H9 (cell line): ENCODE data around the gene UNC50. TPM values are rescaled to one million over a fixed set of nuclear protein-coding genes. Genes with fewer than 3 reads are reported as not detected.

Experiments used
- DNase-seq: peaks from one replicate; pipeline ENCODE4 v3.0.0-alpha.2; 2017
- H2AFZ ChIP-seq: one replicate; pipeline ENCODE4 v1.6.1; 2013; ENCODE audit warnings: mild to moderate bottlenecking, low read length, control low read depth, moderate library complexity
- H2AK5ac ChIP-seq: 2 replicates; pipeline ENCODE4 v1.6.1; 2013; ENCODE audit warnings: low read length, control low read depth, mixed read lengths; ENCODE audit not compliant: insufficient read length
- H2BK120ac ChIP-seq: one replicate; pipeline ENCODE4 v1.6.1; 2013; ENCODE audit warnings: low read depth, mild to moderate bottlenecking, low read length, control low read depth, inconsistent platforms; ENCODE audit not compliant: poor library complexity, severe bottlenecking
- H2BK12ac ChIP-seq: 2 replicates; pipeline ENCODE4 v1.6.1; 2013; ENCODE audit warnings: low read length, control low read depth, mixed read lengths, low read depth; ENCODE audit not compliant: insufficient read length
- H2BK15ac ChIP-seq: 2 replicates; pipeline ENCODE4 v1.6.1; 2013; ENCODE audit warnings: low read depth, low read length, control low read depth
- H2BK20ac ChIP-seq: one replicate; pipeline ENCODE4 v1.6.1; 2013; ENCODE audit warnings: low read depth, mild to moderate bottlenecking, low read length, control low read depth, inconsistent platforms; ENCODE audit not compliant: poor library complexity, severe bottlenecking
- H2BK5ac ChIP-seq: 2 replicates; pipeline ENCODE4 v1.6.1; 2013; ENCODE audit warnings: low read length, control low read depth, mixed read lengths; ENCODE audit not compliant: insufficient read length
- H3K14ac ChIP-seq: 2 replicates; pipeline ENCODE4 v1.6.1; 2013; ENCODE audit warnings: low read length, control low read depth; ENCODE audit not compliant: insufficient read depth
- H3K18ac ChIP-seq: 2 replicates; pipeline ENCODE4 v1.6.1; 2013; ENCODE audit warnings: low read depth, mild to moderate bottlenecking, mixed read lengths, low read length, control low read depth; ENCODE audit not compliant: insufficient read length
- H3K23ac ChIP-seq: 2 replicates; pipeline ENCODE4 v1.6.1; 2013; ENCODE audit warnings: low read length, control low read depth, mixed read lengths, low read depth; ENCODE audit not compliant: insufficient read length
- H3K23me2 ChIP-seq: 2 replicates; pipeline ENCODE4 v1.6.1; 2013; ENCODE audit warnings: low read depth, mild to moderate bottlenecking, mixed read lengths, low read length, control low read depth; ENCODE audit not compliant: insufficient read length, poor library complexity, severe bottlenecking
- H3K27ac ChIP-seq: 2 replicates; pipeline ENCODE4 v1.5.1; 2013; ENCODE audit warnings: low read length, control low read depth, mixed read lengths, low read depth; ENCODE audit not compliant: insufficient read length
- H3K27me3 ChIP-seq: 2 replicates; pipeline ENCODE4 v1.6.1; 2013; ENCODE audit warnings: low read length, control low read depth, inconsistent platforms; ENCODE audit not compliant: insufficient read depth
- H3K4ac ChIP-seq: 2 replicates; pipeline ENCODE4 v1.6.1; 2013; ENCODE audit warnings: low read depth, mild to moderate bottlenecking, control low read depth, inconsistent platforms, low read length, moderate library complexity
- H3K4me1 ChIP-seq: 2 replicates; pipeline ENCODE4 v1.6.1; 2013; ENCODE audit warnings: low read length, control low read depth, inconsistent platforms; ENCODE audit not compliant: insufficient read depth
- H3K4me2 ChIP-seq: 2 replicates; pipeline ENCODE4 v1.6.1; 2013; ENCODE audit warnings: low read length, control low read depth, mixed read lengths; ENCODE audit not compliant: insufficient read length, insufficient read depth
- H3K56ac ChIP-seq: 2 replicates; pipeline ENCODE4 v1.6.1; 2013; ENCODE audit warnings: low read depth, mild to moderate bottlenecking, mixed read lengths, low read length, control low read depth; ENCODE audit not compliant: insufficient read length
- H3K79me1 ChIP-seq: 2 replicates; pipeline ENCODE4 v1.6.1; 2013; ENCODE audit warnings: low read depth, mild to moderate bottlenecking, moderate library complexity, low read length, control low read depth, inconsistent platforms; ENCODE audit not compliant: insufficient read depth, poor library complexity, severe bottlenecking
- H3K79me2 ChIP-seq: 2 replicates; pipeline ENCODE4 v1.6.1; 2013; ENCODE audit warnings: low read length, control low read depth, inconsistent platforms; ENCODE audit not compliant: insufficient read depth
- H3K9ac ChIP-seq: 2 replicates; pipeline ENCODE4 v1.6.1; 2013; ENCODE audit warnings: low read length, control low read depth, mixed read lengths; ENCODE audit not compliant: insufficient read length; ENCODE audit errors: extremely low read depth
- H3K9me3 ChIP-seq: one replicate; pipeline ENCODE4 v1.6.1; 2013; ENCODE audit warnings: low read depth, low read length, inconsistent platforms; ENCODE audit not compliant: control insufficient read depth
- H3T11ph ChIP-seq: one replicate; pipeline ENCODE4 v1.6.1; 2013; ENCODE audit warnings: mild to moderate bottlenecking, low read length, control low read depth, inconsistent platforms
- H4K20me1 ChIP-seq: one replicate; pipeline ENCODE4 v1.6.1; 2013; ENCODE audit not compliant: control insufficient read depth, insufficient read length, insufficient read depth
- H4K5ac ChIP-seq: 2 replicates; pipeline ENCODE4 v1.6.1; 2013; ENCODE audit warnings: low read depth, mild to moderate bottlenecking, mixed read lengths, low read length, control low read depth; ENCODE audit not compliant: insufficient read length
- H4K8ac ChIP-seq: replicated peaks from 2 replicates; pipeline ENCODE4 v1.6.1; 2013; ENCODE audit warnings: low read length, control low read depth, mixed read lengths, low read depth; ENCODE audit not compliant: insufficient read length
- H4K91ac ChIP-seq: 2 replicates; pipeline ENCODE4 v1.6.1; 2013; ENCODE audit warnings: low read depth, mild to moderate bottlenecking, moderate library complexity, mixed read lengths, low read length, control low read depth; ENCODE audit not compliant: insufficient read length
- H3K27ac Mint-ChIP-seq, 3 experiments: 2 replicates in 2 of 3; 3 replicates in 1 of 3; pipeline ENCODE4 v1.8.0; 2020 to 2021; ENCODE audit warnings: mixed read lengths in 3 of 3, mild to moderate bottlenecking in 1 of 3, moderate library complexity in 1 of 3
- H3K27me3 Mint-ChIP-seq: 2 replicates; pipeline ENCODE4 v1.8.0; 2021; ENCODE audit warnings: low read depth, mild to moderate bottlenecking, moderate library complexity, mixed read lengths
- H3K36me3 Mint-ChIP-seq, 3 experiments: 2 replicates in 2 of 3; 3 replicates in 1 of 3; pipeline ENCODE4 v1.8.0; 2020 to 2021; ENCODE audit warnings: low read depth in 3 of 3, mixed read lengths in 3 of 3; ENCODE audit not compliant: insufficient read depth in 1 of 3
- H3K4me1 Mint-ChIP-seq, 2 experiments: 2 replicates each; pipeline ENCODE4 v1.8.0; 2020; ENCODE audit warnings: mixed read lengths in 2 of 2
- H3K4me3 Mint-ChIP-seq, 2 experiments: 2 replicates in 1 of 2; 3 replicates in 1 of 2; pipeline ENCODE4 v1.8.0; 2020 to 2021; ENCODE audit warnings: mild to moderate bottlenecking in 2 of 2, mixed read lengths in 2 of 2, moderate library complexity in 1 of 2
- H3K9me3 Mint-ChIP-seq, 2 experiments: 2 replicates in 1 of 2; 3 replicates in 1 of 2; pipeline ENCODE4 v1.8.0; 2020; ENCODE audit warnings: mild to moderate bottlenecking in 2 of 2, mixed read lengths in 2 of 2, moderate library complexity in 1 of 2
- WGBS: extraction: QIAGEN DNeasy Blood & Tissue Kit; methylation state at CpG from one replicate; pipeline ENCODE4 v1.1.7; 2013; ENCODE audit warnings: missing lambda C conversion rate, low lambda C conversion rate, mixed read lengths; ENCODE audit not compliant: insufficient read length; ENCODE audit errors: extremely low coverage; 5-methylcytosine and 5-hydroxymethylcytosine counted together
- total RNA-seq: library from RNA; stranded (reverse); gene quantifications from 2 replicates; pipeline ENCODE4 v1.2.1, GENCODE V29; 2021
- TF ChIP-seq, protein P1 (sequence below): fragments of 200-600 bp; sonication (generic); conservative IDR thresholded peaks from 3 replicates; pipeline ENCODE4 v1.8.0; 2021; ENCODE audit warnings: antibody characterized with exemption, mild to moderate bottlenecking

UNC50 gene
- total RNA-seq, 1 experiment from 2014 or later, result 35.4 TPM

DNA sequence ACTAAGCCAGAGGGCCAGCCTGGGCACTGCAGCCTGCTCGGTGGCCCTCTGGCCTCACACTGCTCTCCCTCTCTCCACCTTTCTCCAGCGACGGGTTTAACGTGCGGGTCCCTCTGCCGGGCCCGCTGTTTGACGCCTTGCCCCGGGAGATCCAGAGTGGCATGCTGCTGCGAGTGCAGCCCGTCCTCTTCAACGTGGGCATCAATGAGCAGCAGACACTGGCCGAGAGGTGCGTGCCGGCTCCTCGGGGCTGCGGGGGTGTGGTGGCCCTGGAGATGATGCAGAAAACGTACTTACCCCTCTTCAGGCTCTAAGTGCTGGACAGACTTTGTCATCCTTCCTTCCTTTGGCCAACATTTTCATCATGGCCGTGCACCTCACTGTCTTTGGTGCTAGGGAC, 42.4 kb upstream of the UNC50 start:
- Histone ChIP-seq H2AK5ac (no peak overlapping the region), H4K20me1 (no peaks in the 10 kb centered on the region), H3K79me1 (no peaks in the 10 kb centered on the region), H3K23me2 (no peaks in the 10 kb centered on the region), H3K9me3 (no peaks in the 10 kb centered on the region), H3K9ac (no peak overlapping the region), H2BK5ac (no peak overlapping the region), H3K56ac (no peak overlapping the region), H3K23ac (no peak overlapping the region), H2BK120ac (no peak overlapping the region), H2BK15ac (no peak overlapping the region), H2AFZ (no peak overlapping the region), H3K4me1 (no peaks in the 10 kb centered on the region), H3K14ac (no peak overlapping the region), H4K8ac (no peak overlapping the region), H3K27ac (no peak overlapping the region), H3K18ac (no peak overlapping the region), H4K91ac (no peak overlapping the region), H3K4ac (no peak overlapping the region), H3K27me3 (no peaks in the 10 kb centered on the region), H3K4me2 (no peak overlapping the region), H3K79me2 (no peaks in the 10 kb centered on the region), H4K5ac (no peak overlapping the region), H2BK20ac (no peak overlapping the region), H3T11ph (no peak overlapping the region), H2BK12ac (no peak overlapping the region)
- Mint-ChIP-seq H3K4me3 (no peak overlapping the region), H3K36me3 (peaks cover 19 to 82% (median 55%) of the 10 kb centered on the region in 3 experiments; a peak in 6 of 7 replicates), H3K27me3 (peaks cover 2% of the 10 kb centered on the region), H3K27ac (no peak overlapping the region), H3K9me3 (no peaks in the 10 kb centered on the region; a peak in 1 of 5 replicates), H3K4me1 (no peaks in the 10 kb centered on the region)
- no peak for DNase-seq
- WGBS, result no CpG with 5 or more reads among the region's 19 CpGs
- TF ChIP-seq, protein P1, sequence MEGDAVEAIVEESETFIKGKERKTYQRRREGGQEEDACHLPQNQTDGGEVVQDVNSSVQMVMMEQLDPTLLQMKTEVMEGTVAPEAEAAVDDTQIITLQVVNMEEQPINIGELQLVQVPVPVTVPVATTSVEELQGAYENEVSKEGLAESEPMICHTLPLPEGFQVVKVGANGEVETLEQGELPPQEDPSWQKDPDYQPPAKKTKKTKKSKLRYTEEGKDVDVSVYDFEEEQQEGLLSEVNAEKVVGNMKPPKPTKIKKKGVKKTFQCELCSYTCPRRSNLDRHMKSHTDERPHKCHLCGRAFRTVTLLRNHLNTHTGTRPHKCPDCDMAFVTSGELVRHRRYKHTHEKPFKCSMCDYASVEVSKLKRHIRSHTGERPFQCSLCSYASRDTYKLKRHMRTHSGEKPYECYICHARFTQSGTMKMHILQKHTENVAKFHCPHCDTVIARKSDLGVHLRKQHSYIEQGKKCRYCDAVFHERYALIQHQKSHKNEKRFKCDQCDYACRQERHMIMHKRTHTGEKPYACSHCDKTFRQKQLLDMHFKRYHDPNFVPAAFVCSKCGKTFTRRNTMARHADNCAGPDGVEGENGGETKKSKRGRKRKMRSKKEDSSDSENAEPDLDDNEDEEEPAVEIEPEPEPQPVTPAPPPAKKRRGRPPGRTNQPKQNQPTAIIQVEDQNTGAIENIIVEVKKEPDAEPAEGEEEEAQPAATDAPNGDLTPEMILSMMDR, result no peak
